ENCODE results near the gene COX7B.
"Not testable (repeated sequence)": the region's sequence is repeated elsewhere in the genome, so short reads cannot be mapped to it uniquely, and the experiment has no call there.

The COX7B gene

GRCh38 chrX:77918568-77918967 lies 19.3 kb downstream of the COX7B start:
- DNase-seq (ENCODE audit: insufficient read length) (no peak), FAIRE-seq (no peak)
- no peak for TF ChIP-seq POLR2A (IDR thresholded peaks at IDR 0.05; ENCODE audit: low read depth, low read length)
- TF ChIP-seq TAF1 (IDR thresholded peaks at IDR 0.05; ENCODE audit: borderline replicate concordance, low read depth, low read length) = no peak
- TF ChIP-seq POLR2AphosphoS5 (IDR thresholded peaks at IDR 0.05; ENCODE audit: low read depth, low read length) = no peak

- FAIRE-seq; DNase-seq (ENCODE audit: insufficient read length): not testable (repeated sequence)
Observed at GRCh38 chrX:77919370-77919769, 20.1 kb downstream of the COX7B start.

GRCh38 chrX:77922787-77923186 lies 23.5 kb downstream of the COX7B start:
- no peak for DNase-seq (ENCODE audit: insufficient read length)
- peak; percentile 33 for FAIRE-seq
- TF ChIP-seq POLR2AphosphoS5 (IDR thresholded peaks at IDR 0.05; ENCODE audit: low read depth, low read length) (no peak), TAF1 (IDR thresholded peaks at IDR 0.05; ENCODE audit: borderline replicate concordance, low read depth, low read length) (no peak), POLR2A (IDR thresholded peaks at IDR 0.05; ENCODE audit: low read depth, low read length) (no peak)

- no peak for TF ChIP-seq POLR2A (IDR thresholded peaks at IDR 0.05; ENCODE audit: low read depth, low read length)
- no peak for FAIRE-seq
- no peak for DNase-seq (ENCODE audit: insufficient read length)
Observed at GRCh38 chrX:77924320-77924859, 25.1 kb downstream of the COX7B start.

DNA sequence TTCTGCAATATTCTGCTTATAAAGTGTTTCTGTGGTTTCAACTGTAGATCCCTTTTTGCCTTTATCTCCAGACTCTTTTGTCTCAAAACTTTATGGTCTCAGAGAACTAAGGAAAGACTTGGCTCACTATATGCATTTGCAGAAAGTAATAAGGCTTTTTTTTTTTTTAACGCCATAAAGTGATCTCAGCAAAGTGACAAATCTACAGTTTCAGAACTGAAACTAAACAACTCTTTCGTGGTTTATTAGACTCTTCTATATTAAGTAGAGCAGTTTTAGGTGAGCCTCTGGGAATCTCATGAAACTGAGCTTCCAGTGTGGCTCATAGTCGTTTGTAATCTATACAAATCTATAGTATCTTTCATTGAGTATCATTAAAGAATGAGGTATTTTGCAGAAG lies 26.5 kb downstream of the COX7B start:
- FAIRE-seq (no peak), DNase-seq (ENCODE audit: insufficient read length) (no peak)
- TF ChIP-seq POLR2A (IDR thresholded peaks at IDR 0.05; ENCODE audit: low read depth, low read length) = no peak
- no peak for TF ChIP-seq POLR2AphosphoS5 (IDR thresholded peaks at IDR 0.05; ENCODE audit: low read depth, low read length)
- TF ChIP-seq TAF1 (IDR thresholded peaks at IDR 0.05; ENCODE audit: borderline replicate concordance, low read depth, low read length) = no peak

DNA sequence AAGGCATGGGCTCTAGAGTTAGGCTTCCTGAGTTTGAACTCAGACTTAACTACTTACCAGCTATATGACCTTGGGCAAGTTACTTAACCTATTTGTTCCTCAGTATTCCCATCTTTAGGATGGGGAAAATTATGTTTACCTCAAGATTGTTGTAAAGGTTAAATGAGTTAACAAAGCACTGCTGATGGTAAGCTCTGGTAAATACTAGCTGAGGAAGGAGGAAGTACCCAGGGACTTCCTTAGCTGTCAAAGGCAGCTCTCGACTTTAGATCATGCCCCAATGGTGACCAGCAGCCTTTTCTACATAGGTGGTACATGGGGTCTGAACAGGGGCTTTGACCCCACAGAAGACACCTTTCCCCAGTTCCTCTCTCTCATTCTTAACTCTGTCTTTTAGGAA lies 31.3 kb downstream of the COX7B start:
- no peak for TF ChIP-seq TAF1 (IDR thresholded peaks at IDR 0.05; ENCODE audit: borderline replicate concordance, low read depth, low read length)
- TF ChIP-seq POLR2A (IDR thresholded peaks at IDR 0.05; ENCODE audit: low read depth, low read length) = no peak
- no peak for TF ChIP-seq POLR2AphosphoS5 (IDR thresholded peaks at IDR 0.05; ENCODE audit: low read depth, low read length)
- DNase-seq (ENCODE audit: insufficient read length) (no peak), FAIRE-seq (no peak)

DNA sequence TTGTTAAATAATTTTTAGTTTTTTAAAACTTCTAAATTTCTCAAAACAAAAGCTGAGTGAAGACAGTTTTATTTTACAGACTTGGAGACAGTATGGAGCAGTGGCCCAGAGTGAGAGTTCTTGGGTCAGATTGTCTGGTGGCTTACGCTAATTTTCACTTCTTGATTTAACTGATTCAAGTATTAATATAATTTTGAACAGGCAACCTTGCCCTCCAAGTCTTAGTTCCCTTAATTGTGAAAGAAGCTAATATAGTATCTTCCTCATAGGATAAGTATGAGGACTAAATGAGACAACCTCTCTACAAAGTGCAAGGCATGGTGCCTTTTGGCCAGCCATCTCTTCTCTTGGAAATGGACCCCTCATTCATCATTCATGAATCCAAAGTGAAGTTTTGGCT lies 36.6 kb downstream of the COX7B start:
- FAIRE-seq = no peak
- TF ChIP-seq TAF1 (IDR thresholded peaks at IDR 0.05; ENCODE audit: borderline replicate concordance, low read depth, low read length) = no peak
- TF ChIP-seq POLR2A (IDR thresholded peaks at IDR 0.05; ENCODE audit: low read depth, low read length) = no peak
- TF ChIP-seq POLR2AphosphoS5 (IDR thresholded peaks at IDR 0.05; ENCODE audit: low read depth, low read length) = no peak
- DNase-seq (ENCODE audit: insufficient read length) = no peak

GRCh38 chrX:77936299-77936698 lies 37.0 kb downstream of the COX7B start:
- DNase-seq (ENCODE audit: insufficient read length) (no peak), FAIRE-seq (no peak)
- TF ChIP-seq POLR2A (IDR thresholded peaks at IDR 0.05; ENCODE audit: low read depth, low read length) (no peak), TAF1 (IDR thresholded peaks at IDR 0.05; ENCODE audit: borderline replicate concordance, low read depth, low read length) (no peak), POLR2AphosphoS5 (IDR thresholded peaks at IDR 0.05; ENCODE audit: low read depth, low read length) (no peak)

DNA sequence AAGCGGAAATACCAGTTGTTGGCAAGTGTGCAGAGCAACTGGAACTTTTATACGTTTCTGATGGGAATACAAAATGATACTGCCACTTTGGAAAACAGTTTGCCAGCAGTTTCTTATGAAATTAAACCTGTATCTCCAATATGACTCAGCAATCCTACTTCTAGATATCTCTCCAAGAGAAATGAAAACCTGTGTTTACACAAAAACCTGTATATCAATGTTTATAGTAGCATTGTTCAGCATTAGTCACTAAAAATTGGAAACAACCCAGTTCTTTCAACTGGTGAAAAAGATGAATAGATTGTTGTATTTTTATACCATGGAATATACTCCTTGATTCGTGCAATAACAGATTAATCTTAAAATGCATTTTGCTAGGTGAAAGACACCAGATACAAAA lies 38.0 kb downstream of the COX7B start:
- DNase-seq (ENCODE audit: insufficient read length) = no peak
- no peak for FAIRE-seq
- TF ChIP-seq POLR2AphosphoS5 (IDR thresholded peaks at IDR 0.05; ENCODE audit: low read depth, low read length) (no peak), POLR2A (IDR thresholded peaks at IDR 0.05; ENCODE audit: low read depth, low read length) (no peak), TAF1 (IDR thresholded peaks at IDR 0.05; ENCODE audit: borderline replicate concordance, low read depth, low read length) (no peak)

GRCh38 chrX:77938083-77938680 lies 38.9 kb downstream of the COX7B start:
- no peak for TF ChIP-seq POLR2A (IDR thresholded peaks at IDR 0.05; ENCODE audit: low read depth, low read length)
- no peak for TF ChIP-seq POLR2AphosphoS5 (IDR thresholded peaks at IDR 0.05; ENCODE audit: low read depth, low read length)
- no peak for TF ChIP-seq TAF1 (IDR thresholded peaks at IDR 0.05; ENCODE audit: borderline replicate concordance, low read depth, low read length)
- FAIRE-seq (no peak), DNase-seq (ENCODE audit: insufficient read length) (no peak)

DNA sequence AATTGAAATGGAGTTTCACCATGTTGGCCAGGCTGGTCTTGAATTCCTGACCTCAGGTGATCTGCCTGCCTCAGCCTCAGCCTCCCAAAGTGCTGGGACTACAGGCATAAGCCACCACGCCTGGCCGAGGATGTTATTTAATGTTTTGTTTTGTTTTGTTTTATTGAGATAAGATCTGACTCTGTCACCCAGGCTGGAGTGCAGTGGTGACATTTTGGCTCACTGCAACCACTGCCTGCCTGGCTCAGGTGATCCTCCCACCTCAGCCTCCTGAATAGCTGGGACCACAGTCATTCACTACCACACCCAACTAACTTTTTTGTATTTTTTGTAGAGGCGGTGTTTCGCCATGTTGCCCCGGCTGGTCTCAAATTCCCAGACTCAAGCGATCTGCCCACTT lies 45.8 kb downstream of the COX7B start:
- FAIRE-seq = peak; percentile 14
- not testable (repeated sequence) for DNase-seq (ENCODE audit: insufficient read length)

- FAIRE-seq (peak; percentile 21), DNase-seq (ENCODE audit: insufficient read length) (no peak)
- TF ChIP-seq POLR2A (IDR thresholded peaks at IDR 0.05; ENCODE audit: low read depth, low read length) (no peak), TAF1 (IDR thresholded peaks at IDR 0.05; ENCODE audit: borderline replicate concordance, low read depth, low read length) (no peak), POLR2AphosphoS5 (IDR thresholded peaks at IDR 0.05; ENCODE audit: low read depth, low read length) (no peak)
Observed at GRCh38 chrX:77945910-77946545, 46.8 kb downstream of the COX7B start.

- TF ChIP-seq POLR2AphosphoS5 (IDR thresholded peaks at IDR 0.05; ENCODE audit: low read depth, low read length) (no peak), POLR2A (IDR thresholded peaks at IDR 0.05; ENCODE audit: low read depth, low read length) (no peak), TAF1 (IDR thresholded peaks at IDR 0.05; ENCODE audit: borderline replicate concordance, low read depth, low read length) (no peak)
- DNase-seq (ENCODE audit: insufficient read length) (no peak), FAIRE-seq (no peak)
Observed at GRCh38 chrX:77946571-77946970, 47.3 kb downstream of the COX7B start.

Measured in GM12892 (cell line).